Measurements from ENCODE around the gene VPS37D.
"Not testable (repeated sequence)": the region's sequence is repeated elsewhere in the genome, so short reads cannot be mapped to it uniquely, and the experiment has no call there.

Gene VPS37D

GRCh38 chr7:73646785-73647724 lies 20.6 kb upstream of the VPS37D start:
- no peak for DNase-seq

DNA sequence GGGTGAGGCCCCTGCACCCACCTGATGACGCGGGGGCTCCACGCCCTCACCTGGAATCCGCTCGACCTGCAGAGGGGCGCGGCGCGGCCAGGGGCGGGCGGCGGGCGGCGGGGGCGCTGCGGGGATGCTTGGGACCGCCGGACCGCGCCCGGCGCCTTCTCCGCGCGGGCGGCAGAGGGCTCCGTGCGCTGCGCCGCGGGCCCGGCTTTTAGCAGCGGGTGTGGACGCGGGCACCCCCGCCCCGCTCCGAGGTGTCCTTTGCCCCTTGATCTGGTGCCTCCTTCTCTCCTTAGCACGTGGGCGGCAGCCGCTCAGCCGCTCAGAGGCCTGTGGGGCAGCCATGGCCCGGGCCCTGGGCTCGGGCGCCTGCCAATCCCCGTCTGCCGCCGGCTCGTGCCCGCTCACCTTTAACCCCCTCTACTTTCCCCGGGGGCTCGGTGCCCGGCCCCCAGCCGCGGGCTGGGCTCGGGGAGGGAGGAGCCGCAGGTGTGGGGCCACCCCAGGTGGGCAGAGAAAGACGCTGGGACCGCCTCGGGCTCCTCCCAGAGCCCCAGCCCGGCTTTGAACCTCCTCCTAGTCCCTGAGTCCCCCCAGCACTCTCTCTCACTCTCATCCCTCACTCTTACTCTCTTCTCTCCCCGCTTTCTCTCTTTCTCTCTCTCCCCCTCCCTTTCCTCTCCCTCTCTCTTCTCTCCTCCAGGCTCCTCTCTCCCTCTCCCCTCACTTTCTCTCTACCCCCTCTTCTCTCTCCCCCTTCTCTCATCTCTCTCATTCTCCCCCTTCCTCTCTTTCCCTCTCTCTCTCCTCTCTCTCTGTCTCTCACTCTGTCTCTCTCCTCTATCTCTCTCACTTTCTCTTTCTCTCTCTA lies 19.7 kb upstream of the VPS37D start:
- peak; percentile 48 for DNase-seq

- no peak for DNase-seq
Observed at GRCh38 chr7:73648593-73649332, 18.9 kb upstream of the VPS37D start.

- no peak for DNase-seq
Observed at GRCh38 chr7:73649576-73649975, 18.1 kb upstream of the VPS37D start.

DNA sequence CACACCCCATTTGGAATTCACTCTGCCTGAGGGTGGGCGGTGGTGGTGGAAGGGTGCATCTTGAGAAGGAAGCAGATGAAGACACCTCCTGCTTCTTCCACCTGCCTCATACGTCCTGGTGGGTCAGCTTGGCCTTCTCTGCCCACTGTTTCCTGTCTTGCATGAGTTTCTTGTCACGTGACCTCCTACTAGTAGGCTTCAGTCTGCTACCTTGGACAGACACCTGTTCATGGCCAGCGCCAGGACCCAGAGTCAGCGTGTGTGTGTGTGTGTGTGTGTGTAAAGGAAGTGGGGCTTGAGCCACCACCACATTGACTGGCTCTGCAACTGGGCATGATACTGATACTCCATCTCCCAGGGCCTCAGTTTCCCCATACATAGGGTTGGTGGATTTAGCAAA lies 17.1 kb upstream of the VPS37D start:
- DNase-seq: no peak

GRCh38 chr7:73652541-73652949 lies 15.1 kb upstream of the VPS37D start:
- no peak for DNase-seq

- not testable (repeated sequence) for DNase-seq
Observed at GRCh38 chr7:73655309-73655708, 12.3 kb upstream of the VPS37D start.

GRCh38 chr7:73659983-73660382 lies 7.6 kb upstream of the VPS37D start:
- DNase-seq: no peak

DNA sequence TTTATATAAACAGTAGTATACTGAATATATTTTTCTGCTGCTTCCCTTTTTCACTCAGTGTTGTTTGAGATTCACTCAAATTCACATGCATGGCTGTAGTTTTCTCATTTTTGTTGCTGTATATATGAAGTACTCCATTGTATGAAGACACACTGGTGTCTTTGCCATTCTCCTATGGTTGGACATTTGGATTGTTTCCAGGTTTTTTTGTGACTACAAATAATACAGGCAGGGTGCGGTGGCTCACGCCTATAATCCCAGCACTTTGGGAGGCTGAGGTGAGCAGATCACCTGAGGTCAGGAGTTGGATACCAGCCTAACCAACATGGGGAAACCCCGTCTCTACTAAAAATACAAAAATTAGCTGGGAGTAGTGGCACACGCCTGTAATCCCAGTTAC lies 7.0 kb upstream of the VPS37D start:
- DNase-seq: not testable (repeated sequence)

DNA sequence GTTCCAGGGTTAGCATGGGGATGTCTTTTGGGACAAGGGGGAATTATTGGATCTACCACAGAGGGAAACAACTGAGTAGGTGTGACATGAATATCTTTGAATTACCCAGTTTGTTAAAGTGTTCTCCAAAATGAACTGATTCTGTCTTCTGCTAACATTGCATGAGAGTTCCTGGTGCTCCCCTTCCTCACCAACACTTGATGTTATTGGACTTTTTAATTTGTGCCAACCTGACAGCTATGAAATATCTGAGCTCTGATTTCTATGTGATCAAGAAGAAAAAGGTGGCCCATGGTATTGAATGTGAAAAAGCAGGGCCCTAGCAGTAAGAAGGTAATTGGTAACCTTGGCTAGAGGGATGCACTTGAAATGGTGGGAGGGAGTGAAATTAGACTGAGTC lies 4.6 kb upstream of the VPS37D start:
- no peak for DNase-seq

GRCh38 chr7:73668103-73668885 lies 663 bp downstream of the VPS37D start:
- DNase-seq: no peak

GRCh38 chr7:73668886-73669230 lies 1.2 kb downstream of the VPS37D start:
- DNase-seq: no peak

- no peak for DNase-seq
Observed at GRCh38 chr7:73669288-73669701, 1.7 kb downstream of the VPS37D start.

DNA sequence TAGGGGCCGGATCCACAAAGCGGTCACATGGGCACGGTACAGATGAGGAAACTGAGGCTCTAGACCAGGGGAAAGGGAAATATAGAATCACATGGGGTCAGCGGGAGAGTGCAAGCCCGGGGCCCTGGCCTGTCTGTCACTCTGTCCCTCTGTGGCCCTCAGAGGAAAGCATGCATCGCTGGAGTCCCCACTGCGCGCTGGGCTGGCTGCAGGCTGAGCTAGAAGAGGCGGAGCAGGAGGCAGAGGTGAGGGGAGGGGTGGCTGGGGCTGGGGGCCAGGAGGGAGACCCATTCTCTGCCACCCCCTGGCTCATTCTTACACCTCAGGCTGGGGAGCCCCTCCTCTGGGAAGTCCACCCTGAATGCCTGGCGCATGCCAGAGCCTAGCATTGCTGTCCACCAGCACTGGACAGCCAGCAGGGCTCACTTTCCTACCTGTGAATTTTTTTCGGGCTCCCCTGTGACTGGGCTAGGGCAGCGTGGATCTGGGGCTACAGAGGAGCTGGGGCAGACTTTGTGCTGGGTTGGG lies 2.3 kb downstream of the VPS37D start:
- no peak for DNase-seq

DNA sequence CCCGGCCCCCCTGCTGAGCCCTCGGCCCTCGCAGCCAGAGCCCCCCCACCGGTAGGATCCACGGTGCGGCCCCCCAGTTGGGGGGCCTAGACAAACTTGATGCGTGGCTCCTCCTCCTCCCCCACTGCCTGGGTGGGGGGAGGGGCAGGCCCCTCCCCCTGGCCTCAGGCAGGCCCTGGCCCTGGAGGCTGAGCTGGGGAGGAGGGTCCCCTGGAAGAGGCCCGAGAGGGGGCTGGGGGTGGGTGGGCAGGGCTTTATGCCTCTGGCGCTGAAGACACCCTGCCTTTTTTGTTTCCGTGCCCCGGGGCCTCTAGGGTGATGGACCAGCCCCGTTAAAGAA lies 3.7 kb downstream of the VPS37D start:
- DNase-seq: no peak

DNA sequence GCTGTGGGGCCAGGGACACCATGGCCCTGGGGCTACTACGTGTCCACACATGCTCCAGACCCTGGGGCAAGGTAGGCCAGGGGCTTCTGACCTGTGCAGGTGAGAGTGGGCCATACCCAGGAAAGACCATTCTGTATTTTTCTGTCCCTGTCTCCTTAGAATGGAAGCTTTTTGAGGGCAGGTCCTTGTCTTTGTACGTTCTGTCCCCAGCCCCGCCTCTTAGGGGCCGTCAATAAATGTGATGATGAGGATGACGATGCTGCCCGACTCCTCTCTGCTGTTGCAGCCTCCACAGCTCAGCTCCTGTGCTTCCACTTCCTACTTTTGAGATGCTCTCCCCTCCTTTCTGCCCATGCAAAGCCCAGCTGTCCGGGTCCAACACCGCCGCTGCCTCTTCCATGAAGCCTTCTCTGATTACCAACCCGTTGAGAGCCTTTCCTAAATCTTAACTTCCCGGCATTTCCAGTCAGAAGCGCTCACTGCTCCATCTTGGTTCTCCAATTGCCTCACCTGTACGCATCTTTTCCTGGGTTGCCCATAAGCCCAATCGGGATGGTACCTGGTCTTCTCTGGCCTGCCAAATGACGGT lies 4.3 kb downstream of the VPS37D start:
- no peak for DNase-seq

DNA sequence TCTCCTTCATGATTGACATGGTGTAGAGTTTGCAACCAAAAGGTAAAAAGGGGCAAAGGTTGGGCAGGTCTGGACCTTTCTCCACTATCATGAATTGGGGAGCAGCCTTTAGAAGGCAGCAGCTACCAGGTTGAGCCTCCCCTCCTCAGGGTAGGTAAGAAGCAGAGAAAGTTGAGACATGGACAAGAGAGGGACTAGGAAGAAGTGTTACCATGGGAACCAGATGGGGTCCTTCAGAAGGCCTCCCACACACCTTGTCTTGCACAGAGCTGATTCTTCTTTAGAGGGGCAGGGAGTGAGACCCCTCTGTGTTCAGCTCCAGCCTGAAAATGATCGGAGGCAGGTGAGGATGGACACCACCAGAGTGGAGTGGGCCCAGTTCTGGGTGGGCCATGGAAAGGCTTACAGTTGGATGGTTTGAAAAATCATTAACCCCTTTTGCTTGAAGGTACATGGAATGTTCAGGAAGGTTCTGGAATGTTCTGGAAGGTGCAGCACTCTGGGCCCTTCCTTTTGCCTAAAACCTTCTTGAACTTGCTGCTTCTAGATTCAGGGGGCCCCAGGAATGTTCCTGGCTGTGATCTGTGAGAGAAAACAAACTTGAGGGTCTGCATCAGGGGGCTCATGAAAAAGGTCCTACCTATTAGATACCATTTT lies 7.0 kb downstream of the VPS37D start:
- DNase-seq: no peak

DNA sequence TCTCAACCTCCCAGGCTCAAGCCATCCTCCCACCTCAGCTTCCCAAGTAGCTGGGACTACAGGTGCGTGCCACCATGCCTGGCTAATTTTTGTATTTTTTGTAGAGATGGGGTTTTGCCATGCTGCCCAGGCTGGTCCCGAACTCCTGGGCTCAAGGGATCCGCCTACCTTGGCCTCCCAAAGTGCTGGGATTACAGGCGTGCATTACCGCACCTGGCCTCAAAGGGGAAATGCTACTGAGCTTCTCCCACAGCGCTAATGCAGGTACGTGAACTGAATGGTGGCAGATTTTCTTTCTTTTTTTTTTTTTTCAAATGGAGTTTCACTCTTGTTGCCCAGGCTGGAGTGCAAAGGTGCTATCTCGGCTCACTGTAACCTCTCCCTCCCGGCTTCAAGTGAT lies 8.4 kb downstream of the VPS37D start:
- DNase-seq: not testable (repeated sequence)

GRCh38 chr7:73678862-73679261 lies 11.2 kb downstream of the VPS37D start:
- DNase-seq: no peak

DNA sequence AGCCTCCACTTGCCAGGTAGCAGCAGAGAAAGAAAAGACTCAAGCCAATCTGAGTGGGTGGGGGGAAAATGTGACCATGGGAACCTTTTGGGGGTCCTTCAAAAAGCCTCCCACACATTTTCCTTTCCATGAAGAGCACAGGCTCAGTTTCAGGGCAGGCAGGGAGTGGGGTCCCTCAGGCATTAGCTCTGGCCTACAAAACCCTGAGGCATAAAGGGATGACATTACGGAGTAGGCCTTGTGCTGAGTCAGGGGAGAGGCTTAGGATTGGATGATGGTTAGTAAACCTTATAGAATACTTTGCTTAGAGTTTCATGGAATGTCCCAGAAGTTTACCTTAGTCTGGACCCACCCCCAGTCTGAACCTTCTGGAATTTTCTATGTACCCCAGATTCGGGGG lies 12.1 kb downstream of the VPS37D start:
- no peak for DNase-seq

GRCh38 chr7:73680501-73680900 lies 12.9 kb downstream of the VPS37D start:
- no peak for DNase-seq
